Hematopoietic multipotent progenitor cell treated with erythropoietin and hydrocortisone succinate and interleukin-3 and kit ligand, for 4 days (in vitro differentiated cells): Measurements from ENCODE around the gene MORC1.
A peak's percentile ranks its signal among the peaks of the same experiment; 100 is the strongest.

Experiments used
- DNase-seq: peaks from one replicate; pipeline ENCODE4 v3.0.0-alpha.2; 2015

MORC1 gene

GRCh38 chr3:109026821-109027220 is 91.1 kb downstream of the MORC1 start:
- DNase-seq = no peak

- no peak for DNase-seq
Measured at GRCh38 chr3:109025896-109026295, 92.0 kb downstream of the MORC1 start.

DNA sequence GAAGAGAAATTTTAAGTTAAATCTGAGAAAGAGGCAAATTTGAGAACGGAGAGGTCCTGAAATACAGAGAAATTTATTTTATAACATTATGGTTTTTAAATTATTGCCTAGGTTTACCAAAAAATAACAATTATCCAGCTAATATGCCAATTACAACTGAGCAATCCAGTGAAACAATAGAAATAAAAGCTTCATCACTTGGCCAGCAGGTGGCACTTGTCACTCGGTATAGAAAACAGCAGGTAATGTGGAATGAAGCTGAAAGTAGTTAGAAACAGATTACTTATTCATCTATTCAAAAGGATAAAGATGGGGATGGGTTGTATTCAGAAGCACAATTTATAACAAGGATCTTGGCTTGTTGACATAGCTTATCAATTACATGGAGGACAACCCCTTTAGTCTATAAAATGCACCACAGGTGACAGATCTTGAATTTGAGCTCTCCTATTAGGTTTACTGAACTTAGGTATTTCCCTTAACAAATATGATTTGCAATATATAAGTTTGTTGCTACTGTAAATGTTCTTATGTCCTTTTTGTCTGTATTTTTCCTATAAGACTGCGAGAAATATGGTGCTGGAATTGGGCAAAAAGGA is 94.2 kb downstream of the MORC1 start:
- peak; percentile 75 for DNase-seq

DNA sequence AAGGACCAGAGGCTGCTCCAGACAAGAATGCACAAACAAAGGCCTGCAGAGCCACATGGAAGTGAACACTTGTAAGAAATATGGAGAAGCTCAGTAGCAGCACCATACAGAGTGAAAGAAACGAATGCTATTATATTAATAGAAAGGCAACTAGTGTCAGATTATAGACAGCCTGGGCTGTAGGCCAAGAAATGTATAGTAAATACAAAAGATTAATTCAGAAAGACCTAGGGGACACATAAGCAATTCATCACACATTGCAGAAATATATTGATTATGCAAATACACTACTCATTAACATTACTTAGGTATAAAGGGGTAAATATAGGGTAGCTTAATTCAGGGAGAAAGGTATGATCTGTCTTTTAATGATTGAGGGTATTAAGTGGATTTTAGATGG is 94.8 kb downstream of the MORC1 start:
- no peak for DNase-seq

DNA sequence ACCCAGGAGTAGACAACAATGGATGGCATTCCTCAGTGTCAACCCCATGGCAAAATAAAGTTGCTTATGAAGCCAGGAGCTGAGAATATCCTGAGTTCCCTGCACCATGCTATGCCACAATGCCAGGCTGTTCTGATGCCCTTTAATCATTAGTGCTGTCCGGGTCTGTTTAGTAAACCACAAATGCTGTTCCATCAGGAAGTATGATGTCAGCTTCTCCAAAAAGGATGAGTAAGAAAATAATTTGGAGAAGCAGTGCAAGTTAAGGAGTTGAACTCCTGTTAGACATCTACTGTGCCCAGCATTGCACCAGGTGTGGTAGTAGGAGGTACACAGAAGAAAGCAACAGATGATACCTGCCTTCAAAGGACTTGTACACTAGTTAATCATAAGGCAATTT is 96.4 kb downstream of the MORC1 start:
- DNase-seq = no peak

- DNase-seq = no peak
Measured at GRCh38 chr3:109018828-109019227, 99.1 kb downstream of the MORC1 start.

GRCh38 chr3:109005443-109005842 is 112.5 kb downstream of the MORC1 start:
- DNase-seq = no peak

DNA sequence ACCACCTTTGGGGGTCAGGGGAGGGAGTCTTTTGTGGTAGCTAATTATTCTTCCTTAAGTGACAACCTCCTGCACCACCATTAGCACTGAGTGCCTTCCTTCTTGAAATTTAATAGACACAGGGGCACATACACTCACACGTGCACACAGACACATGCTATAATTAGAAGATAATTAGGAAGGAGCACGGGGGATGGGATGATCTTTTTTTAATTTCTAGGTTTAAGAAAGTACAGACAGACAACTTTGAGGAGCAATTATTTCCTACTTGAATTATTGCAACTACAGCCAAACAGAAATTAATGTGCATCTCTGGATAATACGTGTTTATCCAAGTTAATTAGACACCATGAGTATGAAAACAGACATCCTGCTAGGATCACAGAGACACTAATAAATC is 119.5 kb downstream of the MORC1 start:
- DNase-seq = no peak

- DNase-seq = peak; percentile 4
Measured at GRCh38 chr3:108985844-108986243, 132.1 kb downstream of the MORC1 start.

DNA sequence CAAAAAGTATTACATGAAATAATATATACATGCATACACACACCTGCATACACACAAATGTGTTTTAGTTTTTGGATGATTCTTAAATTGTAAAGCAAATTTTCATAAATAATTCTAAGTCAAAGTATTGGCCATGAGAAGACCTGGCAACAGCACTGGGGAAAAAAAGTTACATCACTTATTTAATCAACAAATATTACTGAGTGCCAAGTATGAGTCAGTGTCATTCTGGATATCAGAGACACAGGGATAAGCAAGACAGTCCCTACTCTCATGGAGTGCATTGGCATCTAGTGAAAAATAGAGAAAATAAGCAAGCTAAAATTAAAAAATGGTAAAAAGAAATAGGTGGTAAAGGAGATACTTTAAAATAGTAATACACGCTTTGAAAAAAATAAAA is 134.9 kb downstream of the MORC1 start:
- DNase-seq = no peak

DNA sequence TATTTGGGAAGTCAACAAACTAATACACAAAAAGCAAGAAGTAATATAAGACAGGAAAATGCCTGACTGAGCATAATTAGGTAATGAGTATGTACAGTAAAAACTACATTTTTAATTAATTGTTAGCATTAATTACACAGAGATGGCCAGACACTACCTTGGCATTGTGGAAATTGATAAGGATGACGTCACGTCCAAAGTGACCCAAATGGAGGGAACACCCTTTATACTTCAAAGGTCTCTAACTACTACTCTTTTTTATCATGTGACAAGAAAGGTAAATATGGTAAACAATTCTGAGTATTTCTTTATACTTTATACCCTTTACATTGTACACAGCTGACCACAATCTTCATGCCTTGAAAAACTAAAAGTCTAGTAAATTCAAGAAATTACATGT is 141.9 kb downstream of the MORC1 start:
- no peak for DNase-seq

GRCh38 chr3:108973019-108973418 is 144.9 kb downstream of the MORC1 start:
- DNase-seq = no peak

GRCh38 chr3:108972482-108972881 is 145.5 kb downstream of the MORC1 start:
- no peak for DNase-seq

DNA sequence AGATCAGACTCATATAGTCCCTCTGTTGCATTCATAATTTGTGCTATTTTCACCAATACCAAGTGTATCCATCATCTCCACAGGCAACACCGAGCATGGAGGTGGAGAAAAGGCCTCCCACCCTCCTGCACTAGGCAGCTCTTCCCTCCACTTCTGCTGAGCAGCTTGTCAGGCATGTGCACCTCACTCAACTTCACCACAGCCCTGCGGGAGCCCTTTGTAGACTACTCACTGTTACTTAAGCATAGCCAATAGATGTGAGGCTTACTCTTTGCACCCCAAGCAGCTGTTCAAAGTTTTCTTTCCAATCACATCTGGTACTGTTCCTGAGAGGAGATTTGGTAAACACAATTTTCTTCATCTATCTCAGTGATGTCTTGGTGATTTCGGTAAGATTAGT is 147.4 kb downstream of the MORC1 start:
- no peak for DNase-seq

DNA sequence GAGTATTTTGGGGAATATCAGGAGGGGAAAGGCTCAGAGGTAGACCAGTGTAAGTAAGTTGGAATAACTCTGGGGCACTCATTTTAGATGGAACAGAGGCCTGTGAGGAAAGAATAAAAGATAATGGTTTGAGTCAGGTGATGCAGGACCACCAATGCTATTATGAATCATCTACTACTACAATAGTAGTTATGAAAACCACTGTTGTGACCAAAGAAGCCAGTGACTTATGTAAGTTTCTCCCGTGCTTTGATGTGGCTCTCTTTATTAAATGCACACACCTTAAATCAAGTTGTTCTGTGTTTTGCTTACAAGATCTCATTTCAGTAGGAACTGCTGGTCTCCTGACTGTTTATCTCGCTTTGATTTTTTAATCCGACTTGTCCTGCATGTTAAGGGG is 151.2 kb downstream of the MORC1 start:
- no peak for DNase-seq

DNA sequence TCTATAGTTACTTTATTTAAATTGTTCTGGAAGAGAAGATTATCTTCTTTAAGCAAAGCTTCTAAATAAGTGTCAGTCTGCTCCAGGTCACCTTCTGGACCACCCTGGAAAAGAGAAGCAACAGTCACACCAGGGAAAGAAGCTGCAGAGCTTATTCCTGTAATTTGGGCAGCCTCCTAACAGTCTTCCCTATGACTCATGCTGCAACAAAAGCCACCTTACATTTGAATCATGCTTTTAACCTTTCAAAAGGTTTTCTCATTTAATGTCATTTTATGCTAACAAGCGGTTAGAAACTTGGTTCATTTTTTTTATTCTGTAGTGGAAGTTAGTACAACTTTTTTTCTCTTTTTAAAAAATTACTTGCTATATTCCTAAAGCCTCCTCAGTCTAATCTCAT is 158.9 kb downstream of the MORC1 start:
- no peak for DNase-seq

DNA sequence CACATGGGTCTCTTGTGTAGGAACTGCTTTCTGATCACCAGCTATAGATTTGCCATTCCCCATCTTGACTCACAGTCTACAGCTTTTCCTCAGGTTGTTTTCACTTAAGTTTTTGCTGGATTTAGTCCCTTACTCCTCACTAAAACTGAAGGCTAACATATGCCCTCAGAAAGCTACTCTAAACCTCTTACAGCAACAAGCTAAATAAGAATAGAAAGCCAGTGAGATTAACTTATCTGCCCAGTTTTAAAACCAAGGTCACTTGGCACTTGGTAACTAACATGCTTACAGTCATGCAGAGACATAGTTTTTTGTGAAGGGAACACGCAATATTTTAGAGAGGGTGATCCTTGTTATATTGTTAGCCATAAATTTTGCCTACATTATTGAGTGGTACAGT is 164.2 kb downstream of the MORC1 start, which contains the start of gene GUCA1C:
GUCA1C (minus strand) TSS at position 180 of the 400 bp plus-strand sequence; CDS start at position 63, 117 bp downstream.
- DNase-seq = no peak

DNA sequence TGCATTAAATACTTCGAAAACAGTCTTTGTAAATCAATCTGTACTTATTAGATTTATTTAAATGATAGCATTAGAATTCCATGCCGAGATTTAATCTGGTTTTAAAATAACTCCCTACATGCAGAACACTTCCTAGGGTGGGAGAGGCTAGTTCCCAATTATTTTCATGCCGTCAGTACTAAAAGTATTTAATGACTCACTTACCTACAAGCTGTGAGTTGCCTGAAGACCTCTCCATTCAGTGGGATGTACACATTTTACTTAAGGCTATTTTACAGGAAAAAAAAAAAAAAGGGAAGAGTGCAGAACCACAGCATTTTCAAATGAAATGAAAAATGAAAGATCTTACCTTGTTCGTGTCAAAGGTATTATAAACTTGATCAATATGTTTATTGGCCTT is 164.7 kb downstream of the MORC1 start:
- DNase-seq = no peak

- DNase-seq = no peak
Measured at GRCh38 chr3:108951820-108952501, 166.0 kb downstream of the MORC1 start.

- DNase-seq = no peak
Measured at GRCh38 chr3:108947855-108948254, 170.1 kb downstream of the MORC1 start.

- no peak for DNase-seq
Measured at GRCh38 chr3:108946292-108947285, 171.3 kb downstream of the MORC1 start.

GRCh38 chr3:108940568-108941263 is 177.2 kb downstream of the MORC1 start:
- DNase-seq = no peak

DNA sequence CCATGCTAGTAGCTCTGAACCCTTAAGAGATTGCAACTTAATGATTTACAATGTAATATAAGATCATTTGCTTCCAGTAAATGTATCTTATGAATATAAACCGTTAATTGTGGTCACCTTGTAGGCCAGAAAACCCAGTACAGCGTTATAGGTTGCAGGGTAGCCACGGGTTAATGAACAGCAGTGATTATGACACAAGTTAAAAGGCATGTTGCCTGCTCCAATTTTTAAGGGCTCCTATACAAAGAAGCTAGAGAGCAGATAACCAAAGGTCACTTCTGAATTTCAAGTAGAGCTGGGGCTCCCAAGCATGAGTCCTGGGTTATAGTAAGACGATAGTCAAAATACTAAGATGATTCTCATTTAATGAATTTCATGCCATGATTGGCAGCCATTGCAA is 177.8 kb downstream of the MORC1 start:
- no peak for DNase-seq
